HEK293 (cell line): Measurements from ENCODE around the gene CKAP2L.

Experiments used
- FEZF1 ChIP-seq: fragments of 450-650 bp; formaldehyde crosslinking; IDR thresholded peaks from 2 replicates; pipeline ENCODE4 v1.5.1; 2016; ENCODE audit warnings: missing biosample characterization, missing genetic modification characterization
- GLIS1 ChIP-seq: fragments of 450-650 bp; formaldehyde crosslinking; IDR thresholded peaks from 2 replicates; pipeline ENCODE4 v1.5.1; 2016; ENCODE audit warnings: missing biosample characterization, missing genetic modification characterization
- HOXD13 ChIP-seq: sonication (generic); formaldehyde crosslinking; IDR thresholded peaks from 2 replicates; pipeline ENCODE4 v1.8.0; 2022; ENCODE audit warnings: missing genetic modification reagents, borderline replicate concordance
- KLF1 ChIP-seq: fragments of 450-650 bp; formaldehyde crosslinking; IDR thresholded peaks from 2 replicates; pipeline ENCODE4 v1.5.1; 2016; ENCODE audit warnings: missing biosample characterization, missing genetic modification characterization
- KLF7 ChIP-seq: fragments of 450-650 bp; formaldehyde crosslinking; IDR thresholded peaks from 2 replicates; pipeline ENCODE4 v1.5.1; 2016; ENCODE audit warnings: missing biosample characterization, missing genetic modification characterization, borderline replicate concordance
- MZF1 ChIP-seq: fragments of 450-650 bp; formaldehyde crosslinking; IDR thresholded peaks from 2 replicates; pipeline ENCODE4 v1.5.1; 2017; ENCODE audit warnings: missing biosample characterization, missing genetic modification characterization, borderline replicate concordance
- SP3 ChIP-seq: fragments of 450-650 bp; formaldehyde crosslinking; IDR thresholded peaks from 2 replicates; pipeline ENCODE4 v1.5.1; 2016; ENCODE audit warnings: missing biosample characterization, missing genetic modification characterization
- ZBTB8A ChIP-seq: fragments of 450-650 bp; formaldehyde crosslinking; IDR thresholded peaks from 2 replicates; pipeline ENCODE4 v1.5.1; 2016; ENCODE audit warnings: missing biosample characterization, missing genetic modification characterization
- ZNF146 ChIP-seq: fragments of 450-650 bp; formaldehyde crosslinking; IDR thresholded peaks from 2 replicates; pipeline ENCODE4 v1.5.1; 2016; ENCODE audit warnings: missing biosample characterization, missing genetic modification characterization
- ZNF155 ChIP-seq: fragments of 450-650 bp; formaldehyde crosslinking; IDR thresholded peaks from 2 replicates; pipeline ENCODE4 v1.5.1; 2016; ENCODE audit warnings: missing biosample characterization, missing genetic modification characterization
- ZNF292 ChIP-seq: fragments of 450-650 bp; formaldehyde crosslinking; IDR thresholded peaks from 2 replicates; pipeline ENCODE4 v1.5.1; 2016; ENCODE audit warnings: low read depth, missing biosample characterization, missing genetic modification characterization, borderline replicate concordance
- ZNF341 ChIP-seq: fragments of 450-650 bp; formaldehyde crosslinking; IDR thresholded peaks from 2 replicates; pipeline ENCODE4; 2016; ENCODE audit warnings: low read depth, missing biosample characterization, missing genetic modification characterization
- ZNF394 ChIP-seq: fragments of 450-650 bp; formaldehyde crosslinking; IDR thresholded peaks from 2 replicates; pipeline ENCODE4 v1.5.1; 2016; ENCODE audit warnings: missing biosample characterization, missing genetic modification characterization, mild to moderate bottlenecking, moderate library complexity, borderline replicate concordance
- ZNF580 ChIP-seq: fragments of 450-650 bp; formaldehyde crosslinking; IDR thresholded peaks from 2 replicates; pipeline ENCODE4 v1.5.1; 2016; ENCODE audit warnings: missing biosample characterization, missing genetic modification characterization
- ZNF645 ChIP-seq: fragments of 450-650 bp; formaldehyde crosslinking; IDR thresholded peaks from 2 replicates; pipeline ENCODE4; 2016; ENCODE audit warnings: missing biosample characterization, missing genetic modification characterization
- ZNF658 ChIP-seq: fragments of 450-650 bp; formaldehyde crosslinking; IDR thresholded peaks from 2 replicates; pipeline ENCODE4; 2016; ENCODE audit warnings: missing biosample characterization, missing genetic modification characterization
- ZNF670 ChIP-seq: fragments of 450-650 bp; formaldehyde crosslinking; IDR thresholded peaks from 2 replicates; pipeline ENCODE4 v1.5.1; 2016; ENCODE audit warnings: missing biosample characterization, missing genetic modification characterization, low read depth
- TF ChIP-seq, protein P1 (sequence below): IDR thresholded peaks from 2 replicates; pipeline ENCODE4 v1.6.1; 2011; ENCODE audit warnings: mild to moderate bottlenecking, low read depth, low read length, borderline replicate concordance
- TF ChIP-seq, protein P2 (sequence below): fragments of 450-650 bp; formaldehyde crosslinking; IDR thresholded peaks from 2 replicates; pipeline ENCODE4 v1.5.1; 2016; ENCODE audit warnings: missing biosample characterization, missing genetic modification characterization, borderline replicate concordance
- TF ChIP-seq, protein P3 (sequence below): fragments of 450-650 bp; formaldehyde crosslinking; IDR thresholded peaks from 2 replicates; pipeline ENCODE4 v1.5.1; 2016; ENCODE audit warnings: missing biosample characterization, missing genetic modification characterization, borderline replicate concordance
- TF ChIP-seq, protein P4 (sequence below): fragments of 450-650 bp; formaldehyde crosslinking; IDR thresholded peaks from 2 replicates; pipeline ENCODE4 v1.5.1; 2017; ENCODE audit warnings: missing biosample characterization, missing genetic modification characterization
- TF ChIP-seq, protein P5 (sequence below): fragments of 450-650 bp; formaldehyde crosslinking; IDR thresholded peaks from 2 replicates; pipeline ENCODE4 v1.5.1; 2016; ENCODE audit warnings: missing biosample characterization, missing genetic modification characterization

The CKAP2L gene

DNA sequence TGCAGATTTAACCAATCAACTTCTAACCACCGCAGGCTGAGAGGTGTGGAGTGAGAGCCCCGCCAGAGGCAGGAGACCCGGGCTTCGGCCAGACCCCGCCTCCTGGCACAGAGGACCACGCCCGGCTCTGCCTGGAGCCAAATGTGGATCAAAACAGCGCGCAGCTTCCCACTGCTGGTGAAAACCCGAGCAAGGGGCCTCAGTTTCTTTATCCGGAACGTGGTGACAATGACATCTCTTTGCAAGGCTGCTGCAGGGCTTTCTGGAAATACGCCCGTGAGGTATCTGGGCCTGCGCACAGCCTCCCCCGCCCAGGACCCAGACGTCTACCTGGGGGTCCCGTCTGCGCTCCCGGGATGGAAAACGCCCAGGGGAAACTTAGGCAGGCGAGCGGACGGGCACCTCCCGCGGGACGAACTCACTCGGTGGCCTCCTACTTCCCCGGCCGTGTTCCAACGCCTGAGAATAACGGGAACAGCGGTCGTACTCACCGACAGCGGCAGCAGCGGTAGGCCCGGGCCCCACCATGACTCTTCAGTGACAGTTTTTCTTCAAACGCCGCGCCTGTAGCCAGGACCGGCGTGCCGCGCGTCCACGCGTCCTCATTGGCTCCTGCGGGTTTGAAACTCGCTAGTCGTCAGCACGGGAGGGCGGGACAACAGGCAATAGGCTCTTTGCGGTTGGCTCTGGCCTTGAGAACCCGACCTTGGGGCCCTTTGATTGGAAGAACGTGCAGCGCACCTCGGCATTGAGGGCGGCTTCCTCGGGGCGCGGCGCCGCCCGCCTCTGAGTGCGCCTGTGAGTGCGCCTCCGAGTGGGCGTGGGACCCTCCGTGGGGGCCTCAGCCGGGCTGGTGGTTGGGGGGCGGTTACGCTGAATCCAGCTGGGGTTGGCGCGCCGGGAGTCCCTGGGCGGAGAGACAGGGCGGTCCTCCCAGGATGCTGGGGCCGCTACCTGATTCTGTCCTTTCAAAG is at the start of gene CKAP2L (continued):
- TF ChIP-seq, protein P1, sequence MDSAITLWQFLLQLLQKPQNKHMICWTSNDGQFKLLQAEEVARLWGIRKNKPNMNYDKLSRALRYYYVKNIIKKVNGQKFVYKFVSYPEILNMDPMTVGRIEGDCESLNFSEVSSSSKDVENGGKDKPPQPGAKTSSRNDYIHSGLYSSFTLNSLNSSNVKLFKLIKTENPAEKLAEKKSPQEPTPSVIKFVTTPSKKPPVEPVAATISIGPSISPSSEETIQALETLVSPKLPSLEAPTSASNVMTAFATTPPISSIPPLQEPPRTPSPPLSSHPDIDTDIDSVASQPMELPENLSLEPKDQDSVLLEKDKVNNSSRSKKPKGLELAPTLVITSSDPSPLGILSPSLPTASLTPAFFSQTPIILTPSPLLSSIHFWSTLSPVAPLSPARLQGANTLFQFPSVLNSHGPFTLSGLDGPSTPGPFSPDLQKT: no peak
- TF ChIP-seq, protein P2, sequence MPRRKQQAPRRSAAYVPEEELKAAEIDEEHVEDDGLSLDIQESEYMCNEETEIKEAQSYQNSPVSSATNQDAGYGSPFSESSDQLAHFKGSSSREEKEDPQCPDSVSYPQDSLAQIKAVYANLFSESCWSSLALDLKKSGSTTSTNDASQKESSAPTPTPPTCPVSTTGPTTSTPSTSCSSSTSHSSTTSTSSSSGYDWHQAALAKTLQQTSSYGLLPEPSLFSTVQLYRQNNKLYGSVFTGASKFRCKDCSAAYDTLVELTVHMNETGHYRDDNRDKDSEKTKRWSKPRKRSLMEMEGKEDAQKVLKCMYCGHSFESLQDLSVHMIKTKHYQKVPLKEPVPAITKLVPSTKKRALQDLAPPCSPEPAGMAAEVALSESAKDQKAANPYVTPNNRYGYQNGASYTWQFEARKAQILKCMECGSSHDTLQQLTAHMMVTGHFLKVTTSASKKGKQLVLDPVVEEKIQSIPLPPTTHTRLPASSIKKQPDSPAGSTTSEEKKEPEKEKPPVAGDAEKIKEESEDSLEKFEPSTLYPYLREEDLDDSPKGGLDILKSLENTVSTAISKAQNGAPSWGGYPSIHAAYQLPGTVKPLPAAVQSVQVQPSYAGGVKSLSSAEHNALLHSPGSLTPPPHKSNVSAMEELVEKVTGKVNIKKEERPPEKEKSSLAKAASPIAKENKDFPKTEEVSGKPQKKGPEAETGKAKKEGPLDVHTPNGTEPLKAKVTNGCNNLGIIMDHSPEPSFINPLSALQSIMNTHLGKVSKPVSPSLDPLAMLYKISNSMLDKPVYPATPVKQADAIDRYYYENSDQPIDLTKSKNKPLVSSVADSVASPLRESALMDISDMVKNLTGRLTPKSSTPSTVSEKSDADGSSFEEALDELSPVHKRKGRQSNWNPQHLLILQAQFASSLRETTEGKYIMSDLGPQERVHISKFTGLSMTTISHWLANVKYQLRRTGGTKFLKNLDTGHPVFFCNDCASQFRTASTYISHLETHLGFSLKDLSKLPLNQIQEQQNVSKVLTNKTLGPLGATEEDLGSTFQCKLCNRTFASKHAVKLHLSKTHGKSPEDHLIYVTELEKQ (tag by site-specific recombination): no peak
- TF ChIP-seq ZNF580 (tag by site-specific recombination) (peak; percentile 34; the same call in 1 of the 2 replicates), HOXD13 (no peak), ZNF394 (tag by site-specific recombination) (no peak), ZNF658 (tag by site-specific recombination) (no peak), KLF7 (tag by site-specific recombination) (no peak), ZNF292 (tag by site-specific recombination) (no peak), SP3 (tag by site-specific recombination) (peak; percentile 88), MZF1 (no peak), ZNF645 (no peak), ZNF341 (peak; percentile 51), FEZF1 (no peak), ZNF155 (tag by site-specific recombination) (no peak), ZNF146 (tag by site-specific recombination) (no peak), ZNF670 (no peak), KLF1 (tag by site-specific recombination) (peak; percentile 80), ZBTB8A (tag by site-specific recombination) (peak; percentile 100), GLIS1 (tag by site-specific recombination) (peak; percentile 85)
- TF ChIP-seq, protein P3, sequence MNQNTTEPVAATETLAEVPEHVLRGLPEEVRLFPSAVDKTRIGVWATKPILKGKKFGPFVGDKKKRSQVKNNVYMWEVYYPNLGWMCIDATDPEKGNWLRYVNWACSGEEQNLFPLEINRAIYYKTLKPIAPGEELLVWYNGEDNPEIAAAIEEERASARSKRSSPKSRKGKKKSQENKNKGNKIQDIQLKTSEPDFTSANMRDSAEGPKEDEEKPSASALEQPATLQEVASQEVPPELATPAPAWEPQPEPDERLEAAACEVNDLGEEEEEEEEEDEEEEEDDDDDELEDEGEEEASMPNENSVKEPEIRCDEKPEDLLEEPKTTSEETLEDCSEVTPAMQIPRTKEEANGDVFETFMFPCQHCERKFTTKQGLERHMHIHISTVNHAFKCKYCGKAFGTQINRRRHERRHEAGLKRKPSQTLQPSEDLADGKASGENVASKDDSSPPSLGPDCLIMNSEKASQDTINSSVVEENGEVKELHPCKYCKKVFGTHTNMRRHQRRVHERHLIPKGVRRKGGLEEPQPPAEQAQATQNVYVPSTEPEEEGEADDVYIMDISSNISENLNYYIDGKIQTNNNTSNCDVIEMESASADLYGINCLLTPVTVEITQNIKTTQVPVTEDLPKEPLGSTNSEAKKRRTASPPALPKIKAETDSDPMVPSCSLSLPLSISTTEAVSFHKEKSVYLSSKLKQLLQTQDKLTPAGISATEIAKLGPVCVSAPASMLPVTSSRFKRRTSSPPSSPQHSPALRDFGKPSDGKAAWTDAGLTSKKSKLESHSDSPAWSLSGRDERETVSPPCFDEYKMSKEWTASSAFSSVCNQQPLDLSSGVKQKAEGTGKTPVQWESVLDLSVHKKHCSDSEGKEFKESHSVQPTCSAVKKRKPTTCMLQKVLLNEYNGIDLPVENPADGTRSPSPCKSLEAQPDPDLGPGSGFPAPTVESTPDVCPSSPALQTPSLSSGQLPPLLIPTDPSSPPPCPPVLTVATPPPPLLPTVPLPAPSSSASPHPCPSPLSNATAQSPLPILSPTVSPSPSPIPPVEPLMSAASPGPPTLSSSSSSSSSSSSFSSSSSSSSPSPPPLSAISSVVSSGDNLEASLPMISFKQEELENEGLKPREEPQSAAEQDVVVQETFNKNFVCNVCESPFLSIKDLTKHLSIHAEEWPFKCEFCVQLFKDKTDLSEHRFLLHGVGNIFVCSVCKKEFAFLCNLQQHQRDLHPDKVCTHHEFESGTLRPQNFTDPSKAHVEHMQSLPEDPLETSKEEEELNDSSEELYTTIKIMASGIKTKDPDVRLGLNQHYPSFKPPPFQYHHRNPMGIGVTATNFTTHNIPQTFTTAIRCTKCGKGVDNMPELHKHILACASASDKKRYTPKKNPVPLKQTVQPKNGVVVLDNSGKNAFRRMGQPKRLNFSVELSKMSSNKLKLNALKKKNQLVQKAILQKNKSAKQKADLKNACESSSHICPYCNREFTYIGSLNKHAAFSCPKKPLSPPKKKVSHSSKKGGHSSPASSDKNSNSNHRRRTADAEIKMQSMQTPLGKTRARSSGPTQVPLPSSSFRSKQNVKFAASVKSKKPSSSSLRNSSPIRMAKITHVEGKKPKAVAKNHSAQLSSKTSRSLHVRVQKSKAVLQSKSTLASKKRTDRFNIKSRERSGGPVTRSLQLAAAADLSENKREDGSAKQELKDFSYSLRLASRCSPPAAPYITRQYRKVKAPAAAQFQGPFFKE (tag by site-specific recombination): no peak
- TF ChIP-seq, protein P4, sequence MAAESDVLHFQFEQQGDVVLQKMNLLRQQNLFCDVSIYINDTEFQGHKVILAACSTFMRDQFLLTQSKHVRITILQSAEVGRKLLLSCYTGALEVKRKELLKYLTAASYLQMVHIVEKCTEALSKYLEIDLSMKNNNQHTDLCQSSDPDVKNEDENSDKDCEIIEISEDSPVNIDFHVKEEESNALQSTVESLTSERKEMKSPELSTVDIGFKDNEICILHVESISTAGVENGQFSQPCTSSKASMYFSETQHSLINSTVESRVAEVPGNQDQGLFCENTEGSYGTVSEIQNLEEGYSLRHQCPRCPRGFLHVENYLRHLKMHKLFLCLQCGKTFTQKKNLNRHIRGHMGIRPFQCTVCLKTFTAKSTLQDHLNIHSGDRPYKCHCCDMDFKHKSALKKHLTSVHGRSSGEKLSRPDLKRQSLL (tag by site-specific recombination): no peak
- TF ChIP-seq, protein P5, sequence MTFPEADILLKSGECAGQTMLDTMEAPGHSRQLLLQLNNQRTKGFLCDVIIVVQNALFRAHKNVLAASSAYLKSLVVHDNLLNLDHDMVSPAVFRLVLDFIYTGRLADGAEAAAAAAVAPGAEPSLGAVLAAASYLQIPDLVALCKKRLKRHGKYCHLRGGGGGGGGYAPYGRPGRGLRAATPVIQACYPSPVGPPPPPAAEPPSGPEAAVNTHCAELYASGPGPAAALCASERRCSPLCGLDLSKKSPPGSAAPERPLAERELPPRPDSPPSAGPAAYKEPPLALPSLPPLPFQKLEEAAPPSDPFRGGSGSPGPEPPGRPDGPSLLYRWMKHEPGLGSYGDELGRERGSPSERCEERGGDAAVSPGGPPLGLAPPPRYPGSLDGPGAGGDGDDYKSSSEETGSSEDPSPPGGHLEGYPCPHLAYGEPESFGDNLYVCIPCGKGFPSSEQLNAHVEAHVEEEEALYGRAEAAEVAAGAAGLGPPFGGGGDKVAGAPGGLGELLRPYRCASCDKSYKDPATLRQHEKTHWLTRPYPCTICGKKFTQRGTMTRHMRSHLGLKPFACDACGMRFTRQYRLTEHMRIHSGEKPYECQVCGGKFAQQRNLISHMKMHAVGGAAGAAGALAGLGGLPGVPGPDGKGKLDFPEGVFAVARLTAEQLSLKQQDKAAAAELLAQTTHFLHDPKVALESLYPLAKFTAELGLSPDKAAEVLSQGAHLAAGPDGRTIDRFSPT (tag by site-specific recombination): no peak
